Measurements from ENCODE around the gene SLC35F2.

GRCh38 chr11:107747622-107748021 lies 111.0 kb downstream of the SLC35F2 start:
- TF ChIP-seq CTCF (IDR thresholded peaks at IDR 0.05; ENCODE audit: poor library complexity) (no peak), EZH2 (IDR thresholded peaks at IDR 0.05; ENCODE audit: borderline replicate concordance) (no peak)
